GM12873 (cell line): ENCODE measurements around the gene KCNG1.

Experiments used
- TF ChIP-seq, protein P1 (sequence below): IDR thresholded peaks from 2 replicates; pipeline ENCODE4 v1.5.1; 2012; ENCODE audit warnings: low read depth, mild to moderate bottlenecking, moderate library complexity, low read length, control low read depth; ENCODE audit not compliant: insufficient read depth; ENCODE audit errors: missing control alignments

Gene KCNG1

DNA sequence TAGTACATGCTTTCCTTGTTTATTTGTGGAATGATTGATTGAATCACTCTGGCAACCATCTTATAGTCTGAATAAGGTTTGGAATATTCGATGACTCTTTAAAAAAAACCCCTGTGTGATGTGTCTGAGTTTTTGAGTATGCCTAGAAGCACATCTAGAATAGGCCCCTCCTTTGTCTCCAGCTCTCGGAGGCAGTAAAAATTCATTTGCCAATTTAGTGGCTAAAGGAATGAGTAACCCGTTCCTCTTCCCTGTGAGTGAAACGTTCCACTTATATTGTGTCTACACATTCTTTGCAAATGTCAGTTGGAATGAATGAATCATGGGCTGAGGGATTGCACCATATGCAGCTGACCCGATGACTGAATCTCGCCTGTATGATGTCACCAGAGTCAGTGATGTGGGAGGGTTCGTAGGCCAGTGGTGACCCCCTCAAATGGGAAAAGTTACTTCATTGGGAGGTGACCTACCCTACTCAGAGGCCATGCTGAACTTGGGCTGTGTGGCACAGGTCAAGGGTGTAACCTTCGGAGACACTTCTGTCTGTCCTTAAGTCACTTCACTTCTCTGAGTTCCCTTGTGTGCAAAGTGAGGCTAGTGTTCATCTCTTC is 42.7 kb downstream of the KCNG1 start:
- TF ChIP-seq, protein P1, sequence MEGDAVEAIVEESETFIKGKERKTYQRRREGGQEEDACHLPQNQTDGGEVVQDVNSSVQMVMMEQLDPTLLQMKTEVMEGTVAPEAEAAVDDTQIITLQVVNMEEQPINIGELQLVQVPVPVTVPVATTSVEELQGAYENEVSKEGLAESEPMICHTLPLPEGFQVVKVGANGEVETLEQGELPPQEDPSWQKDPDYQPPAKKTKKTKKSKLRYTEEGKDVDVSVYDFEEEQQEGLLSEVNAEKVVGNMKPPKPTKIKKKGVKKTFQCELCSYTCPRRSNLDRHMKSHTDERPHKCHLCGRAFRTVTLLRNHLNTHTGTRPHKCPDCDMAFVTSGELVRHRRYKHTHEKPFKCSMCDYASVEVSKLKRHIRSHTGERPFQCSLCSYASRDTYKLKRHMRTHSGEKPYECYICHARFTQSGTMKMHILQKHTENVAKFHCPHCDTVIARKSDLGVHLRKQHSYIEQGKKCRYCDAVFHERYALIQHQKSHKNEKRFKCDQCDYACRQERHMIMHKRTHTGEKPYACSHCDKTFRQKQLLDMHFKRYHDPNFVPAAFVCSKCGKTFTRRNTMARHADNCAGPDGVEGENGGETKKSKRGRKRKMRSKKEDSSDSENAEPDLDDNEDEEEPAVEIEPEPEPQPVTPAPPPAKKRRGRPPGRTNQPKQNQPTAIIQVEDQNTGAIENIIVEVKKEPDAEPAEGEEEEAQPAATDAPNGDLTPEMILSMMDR, result no peak

DNA sequence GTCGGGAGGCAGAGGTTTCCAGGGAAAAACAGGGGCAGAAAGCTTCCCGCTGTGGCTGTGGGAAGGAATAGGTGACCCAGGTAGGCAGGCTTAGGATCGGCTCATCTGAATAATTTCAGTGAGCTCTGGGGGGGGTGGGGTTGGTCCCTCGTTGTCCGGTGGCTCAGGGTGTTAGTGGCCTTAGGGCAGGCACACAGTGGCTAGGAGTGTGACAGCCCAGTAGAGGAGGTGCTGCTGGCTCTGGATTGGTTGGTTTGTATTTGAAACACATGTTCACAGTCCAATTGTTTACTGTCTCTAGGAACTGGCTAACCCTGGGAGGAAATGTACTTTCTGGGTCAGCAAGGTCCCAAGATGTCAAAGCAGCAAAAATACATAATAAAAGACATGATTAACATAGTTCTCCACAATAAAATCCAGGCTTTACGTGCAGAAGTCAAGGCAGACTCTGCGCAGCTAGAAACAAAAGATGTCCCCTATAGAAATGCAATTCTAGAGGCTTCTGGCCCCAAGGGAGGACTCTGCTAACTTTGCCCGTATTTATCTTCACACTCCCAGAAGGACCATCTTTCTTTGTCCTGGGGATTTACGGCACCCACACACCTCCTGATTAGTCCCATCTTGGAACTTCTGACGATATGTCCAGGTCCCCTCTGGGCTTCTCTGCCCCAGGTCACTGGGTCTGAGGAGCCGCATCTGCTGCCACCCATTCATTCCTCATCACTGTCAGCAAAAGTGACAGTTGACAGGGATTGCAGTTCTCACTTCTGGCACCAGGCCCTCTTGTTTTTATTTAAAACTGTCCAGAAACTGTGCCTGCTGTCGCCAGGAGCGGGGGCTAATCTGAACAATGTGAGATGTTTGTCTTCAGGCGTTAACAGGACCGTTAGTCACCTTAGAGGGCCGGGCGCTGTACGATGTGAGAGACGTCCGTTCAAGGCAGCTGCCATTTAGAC is 45.6 kb downstream of the KCNG1 start:
- TF ChIP-seq, protein P1, result no peak

DNA sequence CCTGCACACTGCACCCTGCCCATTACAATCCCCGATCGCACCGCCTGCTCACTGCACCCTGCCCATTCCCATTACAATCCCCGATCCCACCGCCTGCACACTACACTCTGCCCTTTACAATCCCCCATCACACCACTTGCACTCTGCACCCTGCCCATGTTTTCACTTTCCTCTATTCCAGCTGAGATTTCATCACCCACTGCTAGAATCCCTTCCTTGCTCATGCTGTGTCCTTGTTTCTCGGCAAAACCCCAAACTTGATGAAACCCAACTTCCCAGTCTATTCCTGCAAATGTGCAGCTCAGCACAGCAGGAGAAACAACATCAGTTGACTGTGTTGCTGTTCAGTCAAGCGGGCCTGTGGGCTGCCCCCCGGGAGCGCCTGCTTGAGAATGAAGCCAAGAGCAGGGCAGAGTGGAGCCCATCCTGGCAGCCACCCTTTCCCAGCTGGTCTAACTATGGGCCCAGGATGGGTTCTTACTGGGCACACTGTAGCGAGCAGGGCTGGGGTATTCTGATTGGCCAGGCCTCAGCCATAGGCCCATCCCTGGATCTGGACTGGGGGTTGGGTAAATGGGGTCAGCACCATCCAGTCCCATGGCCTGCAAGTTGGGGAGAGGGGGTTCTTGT is 47.1 kb downstream of the KCNG1 start:
- TF ChIP-seq, protein P1, result no peak

DNA sequence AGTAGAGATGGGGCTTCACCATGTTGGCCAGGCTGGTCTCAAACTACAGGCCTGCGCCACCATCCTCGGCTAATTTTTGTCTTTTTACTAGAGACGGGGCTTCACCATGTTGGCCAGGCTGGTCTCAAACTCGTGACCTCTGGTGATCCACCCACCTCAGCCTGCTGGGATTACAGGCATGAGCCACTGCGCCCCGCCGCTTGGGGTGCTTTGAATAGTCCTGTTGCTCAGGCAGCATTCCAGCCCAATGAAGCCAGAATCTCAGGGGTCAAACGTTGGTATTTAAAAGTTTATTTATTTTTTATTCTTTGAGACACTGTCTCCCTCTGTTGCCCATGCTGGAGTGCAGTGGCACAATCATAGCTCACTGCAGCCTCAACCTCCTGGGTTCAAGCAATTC is 53.0 kb downstream of the KCNG1 start:
- TF ChIP-seq, protein P1, result no peak

DNA sequence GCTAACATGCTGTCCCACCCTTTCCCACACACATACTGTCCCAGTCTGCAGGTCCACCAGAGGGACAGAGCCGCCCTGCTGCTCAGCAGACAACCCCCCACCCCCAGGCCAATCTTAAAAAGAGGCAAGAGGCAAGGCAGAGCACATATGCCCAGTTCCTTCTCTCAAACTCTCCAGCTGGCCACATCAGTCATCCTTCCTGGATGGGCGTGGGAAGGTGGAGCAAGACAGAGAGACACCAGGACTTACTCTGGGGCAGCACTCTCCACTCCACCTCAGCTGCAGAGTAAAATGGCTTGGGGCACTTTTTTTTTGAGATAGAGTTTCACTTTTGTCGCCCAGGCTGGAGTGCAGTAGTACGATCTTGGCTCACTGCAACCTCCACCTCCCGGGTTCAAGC is 53.5 kb downstream of the KCNG1 start:
- TF ChIP-seq, protein P1, result no peak

DNA sequence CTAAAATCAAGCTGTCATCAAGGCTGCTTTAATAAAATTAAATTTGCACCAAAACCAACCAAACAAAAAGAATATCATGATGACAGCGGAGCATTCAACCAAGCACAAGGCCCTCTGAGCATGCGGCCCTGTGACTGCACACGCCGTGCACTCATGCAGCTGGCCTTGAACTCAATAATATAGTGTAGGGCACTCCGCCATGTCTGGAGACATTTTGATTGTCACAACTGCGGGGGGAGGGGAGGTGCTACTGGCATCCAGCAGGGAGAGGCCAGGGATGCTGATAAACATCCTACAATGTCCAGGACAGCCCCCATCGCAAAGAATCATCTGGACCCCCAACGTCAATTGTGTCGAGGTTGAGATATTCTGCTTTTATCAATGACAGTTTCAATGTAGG is 54.6 kb downstream of the KCNG1 start:
- TF ChIP-seq, protein P1, result no peak

DNA sequence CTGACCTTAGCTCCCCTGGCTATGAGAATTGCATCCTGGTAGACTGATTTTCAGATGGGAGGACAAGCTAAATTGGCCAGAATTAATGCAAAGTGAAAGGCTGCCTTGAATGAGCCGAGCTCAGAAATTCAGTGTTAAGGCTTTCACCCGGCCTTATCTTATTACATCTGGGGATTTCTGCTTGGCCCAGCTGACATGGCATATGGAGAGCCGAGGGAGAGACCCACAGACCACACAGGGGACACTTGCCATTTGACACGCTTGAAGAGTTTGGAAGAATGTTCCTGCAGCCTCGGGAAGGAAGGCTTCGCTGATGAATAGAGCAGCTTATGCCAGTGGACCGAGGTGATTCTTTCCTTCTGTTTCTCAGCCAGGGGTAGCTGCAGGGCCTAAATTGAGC is 55.3 kb downstream of the KCNG1 start:
- TF ChIP-seq, protein P1, result no peak
